B cell (primary cell): ENCODE measurements around the gene PAN3. TPM values are rescaled to one million over a fixed set of nuclear protein-coding genes. Genes with fewer than 3 reads are reported as not detected.

Experiments used
- ATAC-seq: fragments of 200-7000 bp; cut with Tn5 transposase; one replicate; pipeline ENCODE4 v1.10.0; 2021; ENCODE audit warnings: low read depth, mild to moderate bottlenecking, moderate number of reproducible peaks, moderate library complexity
- CTCF ChIA-PET: fragments of 350-600 bp; sonication (Branson Sonifier 250); formaldehyde crosslinking; loops from one replicate; lab custom pipeline; 2021; ENCODE audit warnings: antibody characterized with exemption, inconsistent platforms; lab: Charles Lee
- POLR2A ChIA-PET: fragments of 350-600 bp; sonication (Branson Sonifier 250); formaldehyde crosslinking; loops from one replicate; lab custom pipeline; 2021; ENCODE audit warnings: antibody characterized with exemption; lab: Charles Lee
- DNase-seq: peaks from one replicate; pipeline ENCODE4 v3.0.0; 2013
- H2AFZ ChIP-seq: 2 replicates; pipeline ENCODE4 v1.6.1; 2012; ENCODE audit warnings: mild to moderate bottlenecking, low read depth, low read length; ENCODE audit not compliant: insufficient read depth, poor library complexity, severe bottlenecking
- H3K27ac ChIP-seq, 2 donors: 1 replicate in 1 of 2; 2 replicates in 1 of 2; pipeline ENCODE4 v1.5.1; 2012 to 2013; ENCODE audit warnings: low read length in 2 of 2, mild to moderate bottlenecking in 2 of 2, moderate library complexity in 1 of 2
- H3K27me3 ChIP-seq, 4 experiments: fragments of 200-600 bp in 1 of 4; sonication (generic) in 1 of 4; replicated peaks in 1 of 4; 1 replicate in 2 of 4; 2 replicates in 2 of 4; pipeline versions ENCODE4 v1.6.1 to v1.7.0; 2013 to 2016; ENCODE audit warnings: low read length in 3 of 4, mild to moderate bottlenecking in 2 of 4, mixed read lengths in 1 of 4, moderate library complexity in 1 of 4; ENCODE audit not compliant: insufficient read depth in 4 of 4, control insufficient read depth in 3 of 4; ENCODE audit errors: control extremely low read depth in 1 of 4
- H3K36me3 ChIP-seq, 2 experiments: replicated peaks in 1 of 2; 1 replicate in 1 of 2; 2 replicates in 1 of 2; pipeline versions ENCODE4 v1.6.1 to v1.7.1; 2013; ENCODE audit warnings: low read length in 1 of 2; ENCODE audit not compliant: insufficient read depth in 2 of 2, control insufficient read depth in 1 of 2; ENCODE audit errors: control extremely low read depth in 1 of 2, extremely low read depth in 1 of 2
- H3K4me1 ChIP-seq, 2 donors: fragments of 200-600 bp in 1 of 2; sonication (generic) in 1 of 2; 1 replicate in 1 of 2; 2 replicates in 1 of 2; pipeline versions ENCODE4 v1.5.1 to v1.6.1; 2013 to 2017; ENCODE audit warnings: low read length in 2 of 2; ENCODE audit not compliant: control insufficient read depth in 2 of 2, insufficient read depth in 2 of 2
- H3K4me2 ChIP-seq: replicated peaks from 2 replicates; pipeline ENCODE3; 2012; ENCODE audit warnings: mild to moderate bottlenecking, low read depth, low read length; ENCODE audit not compliant: poor library complexity, severe bottlenecking
- H3K4me3 ChIP-seq, 5 experiments: fragments of 200-600 bp in 1 of 5; sonication (generic) in 1 of 5; 1 replicate in 3 of 5; 2 replicates in 2 of 5; pipeline versions ENCODE4 v1.5.1 to v1.7.0; 2011 to 2016; ENCODE audit warnings: low read length in 4 of 5, mild to moderate bottlenecking in 4 of 5, low read depth in 2 of 5, control low read depth in 1 of 5, moderate library complexity in 1 of 5; ENCODE audit not compliant: insufficient read depth in 1 of 5; ENCODE audit errors: control extremely low read depth in 1 of 5, extremely low read depth in 1 of 5
- H3K79me2 ChIP-seq: fragments of 200-600 bp; sonication (generic); one replicate; pipeline ENCODE4 v1.6.0; 2016; ENCODE audit warnings: low read length; ENCODE audit not compliant: control insufficient read depth, insufficient read depth
- H3K9ac ChIP-seq: fragments of 200-600 bp; sonication (generic); 2 replicates; pipeline ENCODE4 v1.6.1; 2017; ENCODE audit warnings: mild to moderate bottlenecking, low read length, moderate library complexity
- H3K9me3 ChIP-seq, 3 donors: one replicate each; pipeline versions ENCODE4 v1.6.1 to v1.7.1; 2013; ENCODE audit warnings: low read length in 2 of 3; ENCODE audit not compliant: control insufficient read depth in 2 of 3, insufficient read depth in 1 of 3; ENCODE audit errors: control extremely low read depth in 1 of 3
- H4K20me1 ChIP-seq: 2 replicates; pipeline ENCODE4 v1.6.0; 2012; ENCODE audit warnings: mild to moderate bottlenecking, low read length; ENCODE audit not compliant: insufficient read depth, control insufficient read depth, poor library complexity, severe bottlenecking
- H3K27ac Mint-ChIP-seq: one replicate; pipeline ENCODE4 v1.8.0; 2021; ENCODE audit warnings: mixed read lengths
- H3K27me3 Mint-ChIP-seq: one replicate; pipeline ENCODE4 v1.8.0; 2021; ENCODE audit warnings: mixed read lengths
- H3K4me1 Mint-ChIP-seq: one replicate; pipeline ENCODE4 v1.8.0; 2021; ENCODE audit warnings: mixed read lengths
- H3K4me3 Mint-ChIP-seq: one replicate; pipeline ENCODE4 v1.8.0; 2021; ENCODE audit warnings: mixed read lengths
- H3K9me3 Mint-ChIP-seq: one replicate; pipeline ENCODE4 v1.8.0; 2022; ENCODE audit warnings: mixed read lengths; ENCODE audit not compliant: insufficient read depth
- EZH2 ChIP-seq: IDR thresholded peaks from 2 replicates; pipeline ENCODE4 v1.6.1; 2012; ENCODE audit warnings: borderline replicate concordance, low read depth, mild to moderate bottlenecking, moderate library complexity, low read length; ENCODE audit not compliant: insufficient read depth, poor library complexity, severe bottlenecking
- WGBS: methylation state at CpG from one replicate; pipeline ENCODE4 v1.1.5; 2013; ENCODE audit warnings: missing lambda C conversion rate; ENCODE audit not compliant: insufficient coverage; 5-methylcytosine and 5-hydroxymethylcytosine counted together
- intact Hi-C: fragments of 100-400 bp; cut with micrococcal nuclease; formaldehyde crosslinking; loops from one replicate; pipeline ENCODE4 v1.10.0; 2022
- polyA plus RNA-seq: library from polyadenylated mRNA; depleted of rRNA; stranded (reverse); fragments of >200 nt; gene quantifications from 2 replicates; pipeline ENCODE4 v1.2.3, GENCODE V29; 2012
- total RNA-seq, 2 donors: library from RNA; stranded (reverse); fragments of 120-200 nt in 1 of 2; gene quantifications; 1 replicate in 1 of 2; 2 replicates in 1 of 2; pipeline versions ENCODE4 v1.2.3 to v1.2.4, GENCODE V29; 2013 to 2022
- TF ChIP-seq, protein P1 (sequence below): fragments of 200-600 bp; IDR thresholded peaks from one replicate; pipeline ENCODE4 v1.8.0; 2022; ENCODE audit warnings: antibody characterized with exemption, mild to moderate bottlenecking

Gene PAN3
- total and polyA plus RNA-seq, 2 donors (not counting 1 experiment from before 2014, with no cell fraction given): 23.4 to 117 TPM

DNA sequence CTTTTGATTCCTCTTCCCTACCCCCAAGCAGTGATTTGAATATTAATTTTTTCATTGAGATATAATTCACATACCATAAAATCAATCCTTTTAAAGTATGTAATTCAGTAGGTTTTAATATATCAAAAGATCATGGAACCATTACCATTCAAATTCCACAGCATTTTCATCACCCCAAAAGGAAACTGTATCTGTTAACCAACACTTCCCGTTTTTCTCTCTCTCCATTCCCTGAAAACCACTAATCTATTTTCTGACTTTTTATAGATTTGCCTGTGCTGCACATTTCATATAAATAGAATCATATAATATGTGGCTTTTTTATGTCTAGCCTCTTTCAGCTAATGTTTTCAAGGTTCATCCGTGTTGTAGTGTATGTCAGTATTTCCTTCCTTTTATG lies 107.1 kb downstream of the PAN3 start:
- Mint-ChIP-seq H3K4me1 (peaks cover 55% of the 10 kb centered on the region), H3K27ac (peak overlapping the region; percentile 57)

DNA sequence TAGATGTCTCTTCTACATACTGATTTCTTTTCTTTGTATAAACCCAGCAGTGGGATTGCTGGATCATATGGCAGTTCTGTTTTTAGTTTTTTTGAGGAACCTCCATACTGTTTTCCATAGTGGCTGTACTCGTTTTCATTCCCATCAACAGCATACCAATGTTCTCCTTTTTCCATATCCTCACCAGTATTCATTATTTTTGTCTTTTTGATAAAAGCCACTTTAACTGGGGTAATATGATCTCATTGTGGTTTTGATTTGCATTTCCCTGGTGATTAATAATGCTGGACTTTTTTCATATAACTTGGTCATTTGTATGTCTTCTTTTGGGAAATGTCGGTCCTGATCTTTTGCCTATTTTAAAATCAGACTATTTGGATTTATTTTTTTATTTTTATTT lies 108.5 kb downstream of the PAN3 start:
- ATAC-seq (no peak), DNase-seq (no peak)
- CTCF ChIA-PET: no interaction called here
- H3K4me1 ChIP-seq: peaks cover 44 to 60% of the 10 kb centered on the region in 2 donors
- H2AFZ ChIP-seq: no peak overlapping the region
- no peaks in the 10 kb centered on the region for H3K27me3 ChIP-seq
- peaks cover 0 to 8% (median 1%) of the 10 kb centered on the region in 3 donors for H3K9me3 ChIP-seq
- H3K9ac ChIP-seq: no peak overlapping the region
- POLR2A ChIA-PET: no interaction called here
- WGBS: no CpG with 5 or more reads among the region's 2 CpGs
- TF ChIP-seq, protein P1, sequence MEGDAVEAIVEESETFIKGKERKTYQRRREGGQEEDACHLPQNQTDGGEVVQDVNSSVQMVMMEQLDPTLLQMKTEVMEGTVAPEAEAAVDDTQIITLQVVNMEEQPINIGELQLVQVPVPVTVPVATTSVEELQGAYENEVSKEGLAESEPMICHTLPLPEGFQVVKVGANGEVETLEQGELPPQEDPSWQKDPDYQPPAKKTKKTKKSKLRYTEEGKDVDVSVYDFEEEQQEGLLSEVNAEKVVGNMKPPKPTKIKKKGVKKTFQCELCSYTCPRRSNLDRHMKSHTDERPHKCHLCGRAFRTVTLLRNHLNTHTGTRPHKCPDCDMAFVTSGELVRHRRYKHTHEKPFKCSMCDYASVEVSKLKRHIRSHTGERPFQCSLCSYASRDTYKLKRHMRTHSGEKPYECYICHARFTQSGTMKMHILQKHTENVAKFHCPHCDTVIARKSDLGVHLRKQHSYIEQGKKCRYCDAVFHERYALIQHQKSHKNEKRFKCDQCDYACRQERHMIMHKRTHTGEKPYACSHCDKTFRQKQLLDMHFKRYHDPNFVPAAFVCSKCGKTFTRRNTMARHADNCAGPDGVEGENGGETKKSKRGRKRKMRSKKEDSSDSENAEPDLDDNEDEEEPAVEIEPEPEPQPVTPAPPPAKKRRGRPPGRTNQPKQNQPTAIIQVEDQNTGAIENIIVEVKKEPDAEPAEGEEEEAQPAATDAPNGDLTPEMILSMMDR: no peak
- TF ChIP-seq EZH2: no peak
- H3K79me2 ChIP-seq: peaks cover 28% of the 10 kb centered on the region
- intact Hi-C loops: loop anchor here (5.0 kb wide), 1 partner anchor 110 kb away; the partner anchor contains the start of gene PAN3
- peaks cover 65% of the 10 kb centered on the region for H3K4me1 Mint-ChIP-seq
- H3K4me2 ChIP-seq: no peak overlapping the region
- no peak overlapping the region for H3K4me3 Mint-ChIP-seq
- H3K27ac Mint-ChIP-seq: peak overlapping the region; percentile 43
- peak overlapping the region; percentile 14 to 59 for H3K27ac ChIP-seq
- H4K20me1 ChIP-seq: no peaks in the 10 kb centered on the region
- H3K27me3 Mint-ChIP-seq: no peaks in the 10 kb centered on the region
- peaks cover 4 to 8% of the 10 kb centered on the region in 2 experiments for H3K36me3 ChIP-seq
- no peaks in the 10 kb centered on the region for H3K9me3 Mint-ChIP-seq
- H3K4me3 ChIP-seq: no peak overlapping the region

More for the DNA sequence above, 107.1 kb downstream of the PAN3 start:
- no peak for DNase-seq
- Mint-ChIP-seq H3K27me3 (no peaks in the 10 kb centered on the region), H3K4me3 (no peak overlapping the region), H3K9me3 (no peaks in the 10 kb centered on the region)
- H3K4me2 ChIP-seq: no peak overlapping the region
- no peaks in the 10 kb centered on the region for H4K20me1 ChIP-seq
- no CpG with 5 or more reads among the region's 2 CpGs for WGBS
- POLR2A ChIA-PET: no interaction called here
- TF ChIP-seq EZH2: no peak
- TF ChIP-seq, protein P1: no peak
- no peak overlapping the region for H3K9ac ChIP-seq
- H3K27ac ChIP-seq: peak overlapping the region in 1 of 2 donors; percentile 59
- ATAC-seq: no peak
- H3K27me3 ChIP-seq: no peaks in the 10 kb centered on the region
- H3K9me3 ChIP-seq: peaks cover 0 to 8% (median 1%) of the 10 kb centered on the region in 3 donors
- peaks cover 14% of the 10 kb centered on the region for H3K79me2 ChIP-seq
- H3K36me3 ChIP-seq: peaks cover 5 to 13% of the 10 kb centered on the region in 2 experiments
- H3K4me1 ChIP-seq: peaks cover 34 to 45% of the 10 kb centered on the region in 2 donors
- intact Hi-C loops: loop anchor here (5.0 kb wide), 1 partner anchor 108 kb away; the partner anchor contains the start of gene PAN3
- CTCF ChIA-PET: no interaction called here
- no peak overlapping the region for H3K4me3 ChIP-seq
- H2AFZ ChIP-seq: no peak overlapping the region
